GM19351 (cell line): ENCODE results near the gene CEP250.
"Not testable (repeated sequence)": the region's sequence is repeated elsewhere in the genome, so short reads cannot be mapped to it uniquely, and the experiment has no call there.

Source experiments
- ATAC-seq: cut with Tn5 transposase; IDR thresholded peaks from one replicate; pipeline ENCODE4 v1.9.1; 2021; ENCODE audit warnings: mild to moderate bottlenecking, moderate library complexity; ENCODE audit not compliant: unreplicated experiment

CEP250 gene

GRCh38 chr20:35454881-35455609 is at the start of gene CEP250:
CEP250 (plus strand) TSS chr20:35455598; CDS start chr20:35462368, 6,770 bp downstream.
- peak; percentile 90 for ATAC-seq

GRCh38 chr20:35405775-35406174 is 49.6 kb upstream of the CEP250 start:
- ATAC-seq, result no peak

- no peak for ATAC-seq
These were observed 47.1 kb upstream of the CEP250 start for GRCh38 chr20:35408270-35408669.

- ATAC-seq, result no peak
These were observed 45.9 kb upstream of the CEP250 start for GRCh38 chr20:35409542-35409941.

GRCh38 chr20:35410613-35411012 is 44.8 kb upstream of the CEP250 start:
- no peak for ATAC-seq

GRCh38 chr20:35421322-35421721 is 34.1 kb upstream of the CEP250 start:
- no peak for ATAC-seq

- ATAC-seq, result no peak
These were observed 23.6 kb upstream of the CEP250 start for GRCh38 chr20:35431621-35432429.

- no peak for ATAC-seq
These were observed 23.0 kb upstream of the CEP250 start for GRCh38 chr20:35432430-35432735.

GRCh38 chr20:35433337-35433736 is 22.1 kb upstream of the CEP250 start:
- ATAC-seq, result no peak

GRCh38 chr20:35434085-35435005 is 21.1 kb upstream of the CEP250 start:
- ATAC-seq, result no peak

GRCh38 chr20:35436177-35436573 is 19.2 kb upstream of the CEP250 start:
- ATAC-seq, result no peak

GRCh38 chr20:35437599-35437998 is 17.8 kb upstream of the CEP250 start:
- ATAC-seq, result no peak

- no peak for ATAC-seq
These were observed 12.4 kb upstream of the CEP250 start for GRCh38 chr20:35443003-35443402.

- no peak for ATAC-seq
These were observed 11.2 kb upstream of the CEP250 start for GRCh38 chr20:35444226-35444625.

- no peak for ATAC-seq
These were observed 8.9 kb upstream of the CEP250 start for GRCh38 chr20:35446356-35447078.

- ATAC-seq, result no peak
These were observed 8.2 kb upstream of the CEP250 start for GRCh38 chr20:35447082-35447789.

GRCh38 chr20:35448788-35449373 is 6.5 kb upstream of the CEP250 start:
- no peak for ATAC-seq

- ATAC-seq, result not testable (repeated sequence)
These were observed 5.5 kb upstream of the CEP250 start for GRCh38 chr20:35449855-35450254.

- ATAC-seq, result no peak
These were observed 4.1 kb upstream of the CEP250 start for GRCh38 chr20:35451295-35451694.

- no peak for ATAC-seq
These were observed 1.8 kb upstream of the CEP250 start for GRCh38 chr20:35453647-35454046.
